Measurements from ENCODE around the gene PEX11B. TPM values are rescaled to one million over a fixed set of nuclear protein-coding genes. Genes with fewer than 3 reads are reported as not detected.

The PEX11B gene
- total RNA-seq, 1 donor from 2014 or later: 19.2 TPM

DNA sequence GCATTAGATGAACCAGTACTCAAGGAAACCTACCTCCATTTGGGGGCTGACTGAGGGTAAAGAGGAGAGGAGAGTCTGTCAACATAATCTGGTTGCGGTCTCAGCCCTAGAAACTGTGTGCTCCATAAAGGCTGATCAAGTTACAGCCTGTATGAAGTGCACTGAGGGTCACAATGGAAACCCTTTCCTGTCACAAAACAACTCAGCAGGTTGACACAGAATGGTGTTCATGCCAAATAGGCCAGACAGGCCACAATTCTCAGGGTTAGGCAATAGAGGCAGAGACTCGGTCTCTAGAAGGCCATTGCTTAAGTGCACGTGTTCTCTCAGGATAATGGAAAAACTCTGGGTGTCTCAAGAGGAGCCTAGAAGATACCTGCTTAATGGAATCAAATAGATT is 28.8 kb downstream of the PEX11B start:
- no peak for ATAC-seq
- no peak for DNase-seq (ENCODE audit: missing footprints)
- intact Hi-C loops (cut with DNase I): loop anchor here (2.0 to 5.0 kb wide), 2 partner anchors 31 to 38 kb away; partner anchors contain the start of genes PIAS3 and RBM8A

DNA sequence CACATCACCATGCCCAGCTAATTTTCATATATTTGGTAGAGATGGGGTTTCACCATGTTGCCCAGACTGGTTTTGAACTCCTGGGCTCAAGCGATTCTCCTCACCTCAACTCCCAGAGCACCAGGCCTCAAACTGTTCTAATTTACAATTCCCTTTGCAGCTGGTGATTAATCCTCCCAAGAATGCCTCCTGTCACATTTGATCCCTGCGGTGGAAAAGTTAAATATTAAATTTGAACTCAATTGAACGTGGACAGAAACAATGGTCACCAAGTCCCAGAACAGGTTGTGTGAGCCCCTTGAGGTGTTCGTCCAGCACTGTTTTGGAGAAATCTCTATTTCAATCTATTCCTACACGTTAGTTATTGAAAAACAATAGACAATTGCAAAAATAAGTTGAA is 30.9 kb downstream of the PEX11B start:
- intact Hi-C loops (cut with DNase I): no loop called here
- ATAC-seq: no peak

DNA sequence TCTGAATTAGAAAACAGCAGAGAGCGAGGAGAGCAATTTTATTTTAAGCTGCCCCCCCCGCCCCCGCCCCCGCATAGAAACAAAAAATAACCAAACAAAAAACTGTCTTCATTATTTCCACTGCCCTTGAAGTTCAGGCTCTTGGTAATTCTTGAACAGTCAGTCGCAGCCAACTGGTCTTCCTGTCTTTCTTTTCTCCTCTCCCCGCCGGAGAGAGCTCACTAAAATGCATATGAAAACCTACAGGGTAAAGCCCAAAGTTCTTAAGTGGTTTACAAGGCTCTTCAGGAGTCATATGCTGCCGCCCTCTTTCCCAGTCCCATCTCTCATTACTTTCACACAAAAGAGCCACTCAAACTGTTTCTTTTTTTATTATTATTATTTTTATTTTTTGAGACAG is 31.7 kb downstream of the PEX11B start:
- ATAC-seq: no peak
- no peak for DNase-seq (ENCODE audit: missing footprints)
- intact Hi-C loops (cut with DNase I): no loop called here

More for the DNA sequence above, 30.9 kb downstream of the PEX11B start:
- DNase-seq (ENCODE audit: missing footprints): no peak

DNA sequence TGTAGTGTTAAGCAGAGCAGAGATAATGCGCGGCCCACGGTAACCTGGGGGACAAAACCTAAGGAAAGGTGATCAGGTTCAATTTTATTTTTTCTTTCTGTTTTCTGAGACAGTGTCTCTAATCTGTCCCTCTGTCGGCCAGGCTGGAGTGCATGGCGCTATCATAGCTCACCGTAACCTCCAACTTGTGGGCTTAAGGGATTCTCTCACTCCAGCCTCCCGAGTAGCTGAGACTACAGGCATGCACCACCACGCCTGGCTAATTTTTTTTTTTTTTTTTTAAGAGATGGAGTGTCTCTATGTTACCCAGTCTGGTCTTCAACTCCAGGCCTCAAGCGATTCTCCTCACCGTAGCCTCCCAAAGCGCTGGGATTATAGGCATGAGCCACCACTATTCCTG is 32.1 kb downstream of the PEX11B start:
- intact Hi-C loops (cut with DNase I): no loop called here
- DNase-seq (ENCODE audit: missing footprints) (no peak), ATAC-seq (peak; percentile 29)

DNA sequence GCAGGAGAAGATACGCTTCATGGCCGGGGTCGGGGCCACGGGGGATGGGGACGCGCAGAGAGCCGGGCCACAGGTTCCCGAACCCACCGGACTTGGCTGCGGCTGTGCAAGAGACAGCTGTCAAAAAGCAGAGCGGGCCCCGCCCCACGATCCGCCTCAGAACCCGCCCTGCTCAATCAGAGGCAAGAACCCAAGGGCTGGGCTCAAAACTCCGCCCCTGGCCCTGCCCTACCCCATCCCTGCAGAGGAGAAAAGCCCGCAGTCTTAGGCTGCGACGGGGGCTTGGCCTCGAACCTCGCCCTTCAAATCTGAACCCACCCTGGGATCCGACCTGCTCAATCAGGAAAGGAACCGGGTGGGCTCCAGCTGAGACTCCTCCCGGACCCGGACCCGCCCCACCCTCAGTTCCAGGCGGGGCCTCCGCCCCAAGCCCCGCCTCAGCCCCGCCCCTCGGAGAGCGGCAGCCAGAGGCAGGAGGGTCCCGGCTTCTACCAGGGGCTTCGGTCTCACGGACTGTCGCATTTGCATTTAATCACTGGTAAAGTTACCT is 32.7 kb downstream of the PEX11B start, which contains the start of gene ANKRD35:
Gene ANKRD35, minus strand, starts transcription at position 129 of the 550 bp plus-strand sequence. Its CDS starts 108 bp downstream, at position 21.
- DNase-seq (ENCODE audit: missing footprints) (peak; percentile 95), ATAC-seq (peak; percentile 93)
- intact Hi-C loops (cut with DNase I): no loop called here

DNA sequence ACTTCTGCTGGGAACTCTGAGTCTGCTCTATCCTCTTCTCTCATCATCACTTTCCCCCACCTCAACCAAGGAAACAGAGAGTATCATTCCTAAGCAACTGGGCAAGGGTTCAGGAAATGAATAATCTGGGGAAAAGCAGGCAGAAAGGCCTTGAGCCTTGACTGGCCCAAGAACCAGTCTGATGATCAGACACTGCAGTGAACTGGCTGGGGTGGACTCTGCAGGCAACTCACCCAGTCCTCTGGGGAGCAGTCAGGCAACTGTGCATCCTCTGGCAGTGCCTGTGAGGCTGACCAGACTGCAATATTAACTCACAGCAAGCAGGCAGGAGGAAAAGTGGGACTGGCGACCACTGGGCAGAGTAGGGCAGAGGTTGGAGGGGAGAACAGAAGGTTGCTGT is 33.8 kb downstream of the PEX11B start:
- ATAC-seq (no peak), DNase-seq (ENCODE audit: missing footprints) (no peak)
- intact Hi-C loops (cut with DNase I): no loop called here

DNA sequence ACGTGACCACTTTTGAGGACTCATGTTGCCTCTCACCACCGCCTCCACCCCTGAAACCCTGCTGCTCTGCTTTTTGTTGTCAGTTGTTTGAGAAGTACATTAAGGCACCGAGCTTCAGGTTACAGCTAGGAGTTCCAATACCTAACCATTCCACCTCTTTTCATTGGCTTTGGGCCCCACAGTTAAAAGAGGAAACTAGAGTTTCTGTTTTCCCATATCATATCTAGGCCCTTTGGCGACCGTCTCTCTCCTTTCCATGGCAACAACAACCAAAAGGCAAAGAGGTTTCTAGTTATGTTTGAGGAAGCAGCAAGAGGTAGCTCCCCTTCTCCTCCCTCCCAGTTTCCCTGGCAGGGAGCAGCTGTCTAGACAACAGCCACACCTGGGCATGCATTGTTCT is 38.7 kb downstream of the PEX11B start:
- no peak for ATAC-seq
- intact Hi-C loops (cut with DNase I): no loop called here
- no peak for DNase-seq (ENCODE audit: missing footprints)

DNA sequence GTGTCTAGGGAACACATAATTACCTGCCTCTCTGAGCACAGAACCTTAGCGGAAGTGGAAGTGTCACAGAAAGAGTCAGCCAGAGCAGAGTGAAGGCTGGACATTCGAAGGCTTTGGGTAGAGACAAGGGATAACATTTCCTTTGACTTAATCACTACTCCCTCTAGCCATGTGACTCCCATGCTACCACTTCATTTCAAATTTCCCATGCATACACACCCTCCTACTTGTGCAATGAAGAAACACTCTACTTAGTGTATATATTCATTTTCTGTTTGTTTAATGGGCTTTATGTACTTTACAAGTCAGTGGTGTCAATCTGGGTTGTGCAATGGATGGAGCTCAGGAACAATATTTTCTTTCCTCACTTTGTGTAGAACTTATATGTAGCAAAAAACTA is 39.8 kb downstream of the PEX11B start:
- intact Hi-C loops (cut with DNase I): no loop called here
- ATAC-seq (no peak), DNase-seq (ENCODE audit: missing footprints) (no peak)

DNA sequence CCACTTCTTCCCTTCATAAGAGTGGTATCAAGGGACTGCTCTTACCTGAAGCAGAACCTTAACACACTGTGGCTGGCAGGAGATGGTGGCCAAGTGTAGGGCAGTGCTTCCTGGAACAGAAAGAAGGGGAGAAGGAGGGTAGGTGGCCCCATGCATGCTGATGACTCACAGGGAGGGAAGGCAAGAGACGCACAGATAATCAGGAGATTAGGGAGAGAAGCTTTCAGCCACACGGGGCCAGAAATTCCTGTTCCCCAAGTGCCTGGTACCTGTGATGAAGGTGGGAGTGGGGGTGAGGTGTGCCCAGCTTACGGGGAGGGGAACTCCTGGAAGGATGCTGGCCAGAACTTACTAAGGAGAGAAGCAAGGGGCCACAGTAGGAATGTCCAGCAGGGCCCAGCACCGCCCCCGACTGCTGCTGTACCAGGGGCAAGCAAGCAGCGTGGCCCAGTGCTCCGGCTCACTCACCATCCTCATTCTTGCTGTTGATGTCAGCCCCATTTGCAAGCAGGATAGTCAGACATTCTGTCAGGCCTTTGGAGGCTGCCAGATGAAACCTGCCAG is 40.5 kb downstream of the PEX11B start:
- no peak for DNase-seq (ENCODE audit: missing footprints)
- intact Hi-C loops (cut with DNase I): no loop called here
- ATAC-seq: no peak

DNA sequence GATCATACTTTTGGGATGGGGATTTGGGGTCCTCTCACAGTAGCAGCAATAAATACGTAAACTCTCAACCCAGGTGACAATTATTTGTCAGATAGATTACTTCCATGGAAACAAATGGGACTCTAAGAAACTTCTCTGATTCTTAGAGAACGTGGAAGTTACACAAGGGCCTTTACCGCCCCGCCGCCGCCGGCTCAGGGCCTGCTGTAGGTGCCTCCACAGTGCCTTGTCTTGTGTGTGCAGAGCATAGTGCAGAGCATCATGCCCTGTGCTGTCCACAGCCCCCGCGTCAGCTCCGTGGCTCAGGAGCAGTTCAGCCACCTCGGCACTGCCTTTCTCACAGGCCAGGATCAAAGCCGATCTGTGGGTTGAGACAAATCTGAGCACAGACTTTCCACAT is 43.9 kb downstream of the PEX11B start:
- DNase-seq (ENCODE audit: missing footprints): no peak
- ATAC-seq: no peak
- intact Hi-C loops (cut with DNase I): no loop called here

DNA sequence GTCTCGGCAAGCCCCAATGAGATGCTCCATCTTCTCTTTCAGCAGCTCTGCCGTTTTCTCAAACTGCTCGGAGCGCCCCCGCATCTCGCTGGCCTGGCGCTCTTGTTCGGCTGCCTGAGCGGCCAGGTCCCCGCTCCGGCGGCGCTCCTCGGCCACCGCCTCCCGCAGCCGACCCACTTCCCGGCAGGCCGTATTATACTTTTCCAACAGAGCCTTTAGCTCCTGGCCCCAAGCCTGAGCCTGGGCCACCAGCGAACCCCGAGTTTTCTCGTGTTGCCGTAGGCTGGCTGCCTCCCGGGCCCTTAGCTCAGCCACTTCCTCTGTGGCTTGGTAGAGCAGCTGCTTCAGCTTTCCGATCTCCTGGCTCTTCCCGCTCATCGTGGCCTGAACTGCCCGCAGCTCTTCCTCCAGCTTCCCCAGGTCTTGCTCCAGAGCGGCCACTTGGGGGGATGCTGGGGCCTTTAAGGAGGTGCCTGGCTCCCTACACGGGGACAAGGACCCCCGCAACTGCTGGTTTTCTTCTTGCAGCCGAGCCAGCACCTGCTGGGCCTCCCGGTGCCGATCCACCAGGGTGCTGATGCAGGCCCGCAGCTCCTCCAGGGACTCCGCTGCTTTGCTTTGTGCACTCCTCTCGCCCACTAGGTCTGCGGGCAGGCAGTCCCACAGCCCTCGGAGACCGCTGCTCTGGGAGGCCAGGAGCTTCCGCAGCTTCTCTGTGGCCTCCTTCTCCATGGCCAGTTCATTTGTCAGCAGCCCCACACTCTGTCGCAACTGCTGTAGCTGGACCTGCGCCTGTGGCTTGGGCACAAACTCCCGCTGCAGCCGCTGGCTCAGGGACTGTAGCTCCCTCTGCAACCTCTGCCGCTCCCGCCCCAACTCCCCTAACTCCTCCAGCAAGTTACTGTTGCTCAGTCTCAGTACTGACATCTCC is 46.3 kb downstream of the PEX11B start:
- peak; percentile 87 for ATAC-seq
- intact Hi-C loops (cut with DNase I): no loop called here

DNA sequence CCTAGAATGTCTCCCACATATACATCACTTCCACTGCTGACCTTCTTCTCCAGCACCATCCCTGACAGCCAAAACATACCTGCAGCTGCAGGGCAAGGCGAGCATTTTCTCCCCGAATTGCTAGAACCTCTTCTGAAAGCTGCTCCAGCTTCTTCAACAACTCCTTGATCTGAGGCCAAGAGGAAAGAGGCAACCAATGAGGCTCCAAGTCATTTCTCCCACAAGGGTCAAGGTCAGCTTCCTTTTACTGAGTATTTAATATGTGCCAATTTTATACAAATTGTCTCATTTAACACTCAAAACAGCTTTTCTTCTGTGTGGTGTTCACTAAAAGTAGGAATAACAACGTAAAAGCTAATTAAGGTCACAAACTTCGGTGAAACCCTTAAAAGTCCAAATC is 50.3 kb downstream of the PEX11B start:
- no peak for DNase-seq (ENCODE audit: missing footprints)
- no peak for ATAC-seq
- intact Hi-C loops (cut with DNase I): no loop called here

More for the DNA sequence above, 46.3 kb downstream of the PEX11B start:
- peak; percentile 83 for DNase-seq (ENCODE audit: missing footprints)

DNA sequence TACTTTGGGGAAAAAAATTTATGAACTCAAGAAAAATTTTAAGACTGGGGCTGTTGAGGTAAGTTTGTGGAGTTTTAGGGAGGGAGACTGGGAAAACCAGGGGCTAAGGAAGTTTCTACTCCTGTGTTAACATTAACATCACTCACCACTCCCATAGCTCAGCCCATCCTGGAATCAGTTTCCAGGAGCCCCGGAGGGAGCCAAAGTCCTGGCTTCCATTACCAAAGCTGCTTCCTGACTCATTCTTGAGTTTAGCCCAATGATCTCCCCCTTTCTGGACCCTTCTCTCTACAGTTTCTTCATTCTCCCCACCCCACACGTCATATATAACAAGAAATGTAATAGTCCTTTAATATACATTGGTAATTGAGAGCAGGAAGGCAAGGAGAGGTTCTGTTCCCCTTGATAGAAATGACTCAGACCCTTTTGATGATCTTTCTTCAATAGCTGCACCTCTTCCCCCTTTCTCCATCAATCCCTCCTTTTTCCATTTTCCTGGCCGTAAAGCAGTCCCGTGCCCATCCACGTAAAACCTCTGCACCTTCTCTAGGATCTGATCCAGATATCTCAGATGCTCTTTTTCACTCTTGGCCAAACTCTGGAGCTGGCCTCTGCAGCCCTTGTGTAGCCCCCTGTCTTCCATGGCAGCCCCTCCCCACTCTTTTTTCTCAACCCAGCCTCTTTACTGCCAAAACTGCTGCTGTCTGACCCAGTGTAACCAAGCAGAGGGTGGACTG is 55.1 kb downstream of the PEX11B start:
- intact Hi-C loops (cut with DNase I): no loop called here
- no peak for DNase-seq (ENCODE audit: missing footprints)
- no peak for ATAC-seq

Other genes with a start within 250 kb of the PEX11B start
- 0.30 TPM for gene PDZK1, start 211.3 kb downstream of the PEX11B start, total RNA-seq
- not detected for gene CD160, start 199.2 kb downstream of the PEX11B start, total RNA-seq
- 47.9 TPM for gene RNF115, start 94.6 kb downstream of the PEX11B start, total RNA-seq
- 11.4 TPM for gene POLR3C, start 94.5 kb downstream of the PEX11B start, total RNA-seq
- gene NUDT17, start 73.1 kb downstream of the PEX11B start, total RNA-seq: 3.3 TPM
- gene PIAS3, start 59.6 kb downstream of the PEX11B start, total RNA-seq: 15.7 TPM
- 1.1 TPM for gene ANKRD35, start 32.9 kb downstream of the PEX11B start, total RNA-seq
- gene ITGA10, start 8.7 kb downstream of the PEX11B start, total RNA-seq: 0.73 TPM
- gene RBM8A, start 8.8 kb upstream of the PEX11B start, total RNA-seq: 63.6 TPM
- gene LIX1L, start 39.3 kb upstream of the PEX11B start, total RNA-seq: 25.8 TPM
- 0.62 TPM for gene ANKRD34A, start 45.9 kb upstream of the PEX11B start, total RNA-seq
- 49.1 TPM for gene POLR3GL, start 46.0 kb upstream of the PEX11B start, total RNA-seq
- gene TXNIP, start 77.9 kb upstream of the PEX11B start, total RNA-seq: 1,017 TPM
- 71.0 TPM for gene HJV, start 103.0 kb upstream of the PEX11B start, total RNA-seq
- gene NBPF10, start 226.1 kb upstream of the PEX11B start, total RNA-seq: 0.62 TPM